Measurements from ENCODE around the gene VIM.

Gene VIM

DNA sequence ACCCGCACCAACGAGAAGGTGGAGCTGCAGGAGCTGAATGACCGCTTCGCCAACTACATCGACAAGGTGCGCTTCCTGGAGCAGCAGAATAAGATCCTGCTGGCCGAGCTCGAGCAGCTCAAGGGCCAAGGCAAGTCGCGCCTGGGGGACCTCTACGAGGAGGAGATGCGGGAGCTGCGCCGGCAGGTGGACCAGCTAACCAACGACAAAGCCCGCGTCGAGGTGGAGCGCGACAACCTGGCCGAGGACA is 1.6 kb downstream of the VIM start:
- H3K4me3 ChIP-seq (ENCODE audit: low read depth, low read length), result peak overlapping the region; percentile 97
- no peak for DNase-seq (ENCODE audit: low read depth)

DNA sequence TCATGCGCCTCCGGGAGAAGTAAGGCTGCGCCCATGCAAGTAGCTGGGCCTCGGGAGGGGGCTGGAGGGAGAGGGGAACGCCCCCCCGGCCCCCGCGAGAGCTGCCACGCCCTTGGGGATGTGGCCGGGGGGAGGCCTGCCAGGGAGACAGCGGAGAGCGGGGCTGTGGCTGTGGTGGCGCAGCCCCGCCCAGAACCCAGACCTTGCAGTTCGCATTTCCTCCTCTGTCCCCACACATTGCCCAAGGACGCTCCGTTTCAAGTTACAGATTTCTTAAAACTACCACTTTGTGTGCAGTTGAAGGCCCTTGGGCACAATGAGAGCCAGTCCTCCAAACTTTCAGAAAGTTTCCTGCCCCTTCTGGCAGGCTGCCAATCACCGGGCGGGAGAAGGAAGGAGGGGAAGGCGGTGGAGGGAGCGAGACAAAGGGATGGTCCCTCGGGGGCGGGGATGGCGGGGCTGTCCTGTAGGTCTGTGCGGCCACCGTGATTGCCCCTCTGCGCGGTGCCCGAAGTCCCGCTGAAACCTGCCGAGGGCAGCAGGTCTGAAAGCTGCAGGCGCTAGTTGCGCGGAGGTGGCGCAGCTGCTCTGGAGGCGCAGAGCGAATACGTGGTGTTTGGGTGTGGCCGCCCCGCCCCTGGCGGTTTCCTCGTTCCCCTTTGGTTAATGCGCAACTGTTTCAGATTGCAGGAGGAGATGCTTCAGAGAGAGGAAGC is 2.1 kb downstream of the VIM start:
- DNase-seq (ENCODE audit: low read depth), result no peak
- peak overlapping the region; percentile 97 for H3K4me3 ChIP-seq (ENCODE audit: low read depth, low read length)

DNA sequence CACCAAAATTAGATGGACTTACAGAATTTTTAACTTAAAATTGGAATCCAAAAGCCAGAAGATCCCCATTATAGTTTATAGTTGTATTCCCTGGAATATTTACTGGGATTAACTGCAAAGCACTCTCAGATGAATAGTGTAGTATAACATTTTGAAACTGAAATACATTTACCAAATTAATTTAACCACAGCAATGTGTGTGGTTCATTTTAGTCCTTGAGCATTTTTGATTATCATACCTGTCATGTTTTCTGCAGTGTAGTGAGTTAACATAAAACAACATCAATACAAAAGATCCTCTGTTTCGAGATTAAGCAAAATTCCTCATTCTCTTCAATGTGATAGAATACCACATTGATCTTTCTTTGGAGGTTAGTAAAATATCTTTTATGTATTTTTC is 3.7 kb downstream of the VIM start:
- H3K4me3 ChIP-seq (ENCODE audit: low read depth, low read length), result peak overlapping the region; percentile 97
- no peak for DNase-seq (ENCODE audit: low read depth)

DNA sequence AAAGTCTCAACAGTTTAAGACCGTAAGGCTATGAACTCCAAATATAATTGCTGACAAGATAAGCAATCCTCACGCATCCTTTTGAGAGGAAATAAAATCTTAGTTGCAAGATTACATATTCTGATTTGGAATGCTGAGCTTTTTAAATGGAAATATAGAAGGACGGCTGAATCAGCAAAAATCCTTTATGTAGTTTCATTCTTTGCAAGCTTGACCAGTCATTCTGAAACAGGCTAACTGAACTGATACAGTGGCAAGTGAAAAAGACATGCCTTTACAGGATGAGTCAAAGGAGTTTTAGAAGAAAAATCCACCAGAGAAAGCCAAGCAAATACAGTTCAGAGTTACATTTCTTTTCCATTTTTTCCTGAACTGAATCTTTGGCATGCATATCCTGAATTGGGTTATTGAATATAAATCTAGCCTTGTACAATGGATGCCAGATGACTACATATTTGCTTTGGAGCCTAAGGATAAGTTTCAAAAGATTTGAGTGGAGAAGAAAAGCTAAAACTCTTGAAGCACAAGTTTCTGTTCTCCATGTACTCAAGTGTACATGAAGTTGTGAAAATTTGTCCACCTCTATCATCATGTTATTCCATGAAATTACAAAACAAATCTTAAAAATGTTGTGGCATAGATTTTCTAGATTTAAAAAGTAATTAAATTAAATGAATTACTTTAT is 4.4 kb downstream of the VIM start:
- DNase-seq (ENCODE audit: low read depth), result no peak
- H3K4me3 ChIP-seq (ENCODE audit: low read depth, low read length), result peak overlapping the region; percentile 97

DNA sequence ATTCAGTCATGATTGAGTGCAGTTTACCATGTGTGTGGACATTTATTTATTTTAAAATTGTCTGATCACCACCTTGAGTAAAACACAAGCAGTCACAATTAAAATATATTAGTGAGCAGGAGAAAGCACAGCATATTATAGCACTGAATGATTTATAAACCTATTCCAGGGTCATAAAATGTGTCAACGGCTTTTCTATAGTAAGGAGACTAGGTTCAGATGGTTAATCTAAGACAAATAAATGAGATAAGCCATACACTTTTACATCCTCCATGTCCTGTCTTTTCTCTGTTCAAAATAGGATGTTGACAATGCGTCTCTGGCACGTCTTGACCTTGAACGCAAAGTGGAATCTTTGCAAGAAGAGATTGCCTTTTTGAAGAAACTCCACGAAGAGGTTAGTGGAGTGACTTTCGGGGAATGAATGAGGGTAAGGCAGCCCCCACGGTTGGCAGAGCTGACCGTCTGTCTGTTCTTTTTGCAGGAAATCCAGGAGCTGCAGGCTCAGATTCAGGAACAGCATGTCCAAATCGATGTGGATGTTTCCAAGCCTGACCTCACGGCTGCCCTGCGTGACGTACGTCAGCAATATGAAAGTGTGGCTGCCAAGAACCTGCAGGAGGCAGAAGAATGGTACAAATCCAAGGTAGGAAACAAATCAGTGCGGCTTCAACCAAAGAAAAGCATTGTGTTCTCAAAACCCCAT is 5.4 kb downstream of the VIM start:
- peak overlapping the region; percentile 97 for H3K4me3 ChIP-seq (ENCODE audit: low read depth, low read length)

DNA sequence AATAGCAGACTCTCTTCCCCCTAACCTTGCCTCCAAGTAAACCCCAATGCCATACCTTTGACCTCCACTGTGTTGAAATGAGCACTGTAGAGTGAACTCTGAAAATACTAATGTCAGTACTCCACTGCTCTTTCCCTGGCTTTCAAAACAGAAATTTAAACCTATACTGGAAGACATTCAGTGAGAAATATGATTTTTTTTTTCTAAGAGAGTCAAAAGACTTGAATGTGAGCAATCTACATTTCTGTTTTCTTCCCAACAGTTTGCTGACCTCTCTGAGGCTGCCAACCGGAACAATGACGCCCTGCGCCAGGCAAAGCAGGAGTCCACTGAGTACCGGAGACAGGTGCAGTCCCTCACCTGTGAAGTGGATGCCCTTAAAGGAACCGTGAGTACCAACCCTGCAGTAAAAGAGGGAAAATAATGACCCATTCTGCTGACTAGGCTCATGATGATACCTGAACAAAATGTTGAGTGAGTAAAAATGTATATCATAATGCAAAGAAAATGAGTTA is 6.4 kb downstream of the VIM start:
- peak overlapping the region; percentile 97 for H3K4me3 ChIP-seq (ENCODE audit: low read depth, low read length)
- no peak for DNase-seq (ENCODE audit: low read depth)

More for the DNA sequence above, 5.4 kb downstream of the VIM start:
- no peak for DNase-seq (ENCODE audit: low read depth)

DNA sequence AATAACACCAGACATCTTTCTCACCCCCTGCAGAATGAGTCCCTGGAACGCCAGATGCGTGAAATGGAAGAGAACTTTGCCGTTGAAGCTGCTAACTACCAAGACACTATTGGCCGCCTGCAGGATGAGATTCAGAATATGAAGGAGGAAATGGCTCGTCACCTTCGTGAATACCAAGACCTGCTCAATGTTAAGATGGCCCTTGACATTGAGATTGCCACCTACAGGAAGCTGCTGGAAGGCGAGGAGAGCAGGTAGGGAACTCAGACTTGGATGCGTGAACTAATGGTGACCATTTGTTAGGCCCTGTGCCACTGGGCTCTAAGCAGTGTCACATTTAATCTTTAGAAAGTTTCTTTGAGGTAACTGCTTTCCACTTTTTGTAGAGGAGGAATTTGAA is 7.1 kb downstream of the VIM start:
- H3K4me3 ChIP-seq (ENCODE audit: low read depth, low read length), result peak overlapping the region; percentile 97
- no peak for DNase-seq (ENCODE audit: low read depth)

DNA sequence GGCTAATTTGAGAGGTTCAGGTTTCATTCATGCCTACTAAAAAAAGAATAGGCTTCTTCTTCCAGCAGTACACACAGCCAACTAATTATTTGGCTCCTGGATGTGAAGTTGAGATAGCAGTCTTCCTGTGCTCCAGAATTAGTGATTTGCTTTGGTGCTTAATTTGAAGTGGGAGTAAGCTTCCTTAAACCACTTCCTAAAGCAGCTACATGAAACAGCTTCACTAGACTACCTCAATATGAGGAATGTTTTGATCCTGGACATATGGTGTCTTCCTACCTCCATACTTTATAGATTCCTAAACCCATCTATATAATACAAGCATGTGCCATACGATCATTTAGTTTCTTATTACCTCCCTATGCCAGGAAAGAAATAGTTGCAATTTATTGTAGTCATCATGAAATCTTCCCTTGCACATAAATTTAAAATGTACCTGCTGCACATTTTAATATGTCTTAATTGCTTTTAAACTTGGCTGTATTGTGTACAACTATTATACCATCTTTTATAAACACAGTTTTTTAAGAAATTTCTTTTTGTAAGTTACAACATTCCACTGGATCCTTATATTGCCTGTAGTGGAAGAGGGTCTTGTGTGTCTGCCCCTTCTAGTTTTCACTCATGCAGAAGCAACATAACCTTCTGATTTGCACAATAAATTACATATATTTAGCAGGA is 8.6 kb downstream of the VIM start:
- no peak overlapping the region for H3K4me3 ChIP-seq (ENCODE audit: low read depth, low read length)
- DNase-seq (ENCODE audit: low read depth), result no peak

DNA sequence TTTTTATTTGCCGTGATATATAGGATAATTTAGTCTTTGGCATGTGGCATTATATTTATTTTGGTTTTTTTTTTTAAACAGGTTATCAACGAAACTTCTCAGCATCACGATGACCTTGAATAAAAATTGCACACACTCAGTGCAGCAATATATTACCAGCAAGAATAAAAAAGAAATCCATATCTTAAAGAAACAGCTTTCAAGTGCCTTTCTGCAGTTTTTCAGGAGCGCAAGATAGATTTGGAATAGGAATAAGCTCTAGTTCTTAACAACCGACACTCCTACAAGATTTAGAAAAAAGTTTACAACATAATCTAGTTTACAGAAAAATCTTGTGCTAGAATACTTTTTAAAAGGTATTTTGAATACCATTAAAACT is 9.1 kb downstream of the VIM start:
- H3K4me3 ChIP-seq (ENCODE audit: low read depth, low read length), result no peak overlapping the region
- no peak for DNase-seq (ENCODE audit: low read depth)

DNA sequence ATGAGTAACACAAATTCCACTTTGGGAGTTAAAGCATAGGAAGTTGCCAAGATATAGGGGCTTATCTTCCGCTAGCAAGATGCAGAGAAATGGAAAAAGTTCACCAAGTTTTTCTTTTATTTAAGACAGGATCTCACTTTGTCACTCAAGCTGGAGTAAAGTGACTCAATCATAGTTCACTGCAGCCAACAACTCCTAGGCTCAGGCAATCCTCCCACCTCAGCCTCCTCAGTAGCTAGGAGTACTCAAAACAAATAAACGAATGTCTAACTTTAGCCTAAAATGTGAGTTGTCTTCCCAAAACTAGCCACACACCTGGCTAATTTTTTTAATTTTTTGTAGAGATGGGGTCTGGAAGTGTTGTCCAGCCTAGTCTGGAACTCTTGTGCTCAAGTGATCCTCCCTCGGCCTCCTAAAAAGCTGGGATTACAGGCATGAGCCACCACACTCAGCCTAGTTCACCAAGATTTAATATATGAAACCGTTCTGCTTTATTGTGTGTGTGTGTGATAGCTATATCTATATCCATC is 9.9 kb downstream of the VIM start:
- no peak for DNase-seq (ENCODE audit: low read depth)
- no peak overlapping the region for H3K4me3 ChIP-seq (ENCODE audit: low read depth, low read length)

DNA sequence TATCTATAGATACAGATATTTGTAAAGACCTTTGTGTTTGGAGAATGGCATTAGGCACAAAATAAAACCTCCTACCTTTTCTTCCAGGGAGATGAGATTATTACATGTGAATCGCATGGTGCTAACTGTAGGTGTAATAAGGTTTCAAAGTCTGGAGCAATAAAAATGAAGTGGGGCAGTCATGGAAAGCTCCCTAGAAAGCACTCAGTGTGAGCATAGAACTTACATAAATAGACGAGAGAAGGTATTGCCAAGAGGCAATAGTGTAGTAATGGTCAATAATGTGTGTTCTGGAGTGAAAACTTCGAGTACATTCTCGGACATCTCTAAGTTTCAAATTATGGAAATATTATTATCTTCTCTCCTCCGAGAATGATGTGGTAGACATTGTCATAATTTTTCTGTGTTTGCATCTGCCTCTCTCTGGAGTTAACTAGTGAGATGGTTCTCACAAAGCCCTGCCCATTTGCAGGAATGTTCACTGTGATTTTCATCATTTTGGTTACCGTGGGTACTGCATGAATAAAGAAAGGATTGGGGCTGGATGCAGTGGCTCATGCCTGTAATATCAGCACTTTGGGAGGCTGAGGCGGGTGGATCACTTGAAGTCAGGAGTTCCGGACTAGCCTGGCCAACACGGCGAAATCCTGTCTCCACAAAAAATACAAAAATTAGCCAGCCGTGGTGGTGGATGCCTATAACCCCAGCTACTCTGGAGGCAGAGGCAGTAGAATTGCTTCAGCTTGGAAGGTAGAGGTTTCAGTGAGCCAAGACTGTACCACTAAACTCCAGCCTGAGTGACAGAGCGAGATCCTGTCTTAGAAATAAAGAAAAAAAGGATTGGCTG is 10.6 kb downstream of the VIM start:
- H3K4me3 ChIP-seq (ENCODE audit: low read depth, low read length), result no peak overlapping the region
- DNase-seq (ENCODE audit: low read depth), result peak; percentile 45

DNA sequence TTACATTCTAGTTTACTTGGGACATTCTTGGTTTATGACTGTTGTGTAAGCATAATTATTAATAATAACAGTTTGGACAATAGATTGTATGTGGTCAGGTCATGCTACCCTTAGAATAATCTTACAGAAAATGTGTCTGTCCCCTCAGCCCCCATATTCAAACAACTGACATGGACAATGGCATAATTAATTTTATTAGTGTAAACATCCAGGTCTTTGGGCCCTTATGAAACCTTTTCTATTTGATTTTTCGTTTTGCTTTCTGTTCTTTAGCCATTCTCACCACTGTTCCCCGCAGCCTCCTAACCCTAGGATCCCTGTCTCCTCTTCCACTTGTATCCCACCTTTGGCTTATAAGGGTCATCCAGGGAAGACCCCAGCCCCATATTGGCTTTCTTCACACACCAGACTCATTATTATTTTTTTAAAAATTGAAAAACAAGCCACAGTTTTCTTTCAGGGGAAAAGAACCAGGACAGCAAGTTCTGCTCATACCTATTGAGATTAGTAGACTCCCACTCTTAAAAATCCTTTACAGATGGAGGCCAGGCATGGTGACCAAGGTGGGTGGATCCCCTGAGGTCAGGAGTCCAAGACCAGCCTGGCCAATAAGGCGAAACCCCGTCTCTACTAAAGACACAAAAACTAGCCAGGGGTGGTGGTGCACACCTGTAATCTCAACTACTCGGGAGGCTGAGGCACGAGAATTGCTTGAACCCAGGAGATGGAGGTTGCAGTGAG is 11.5 kb downstream of the VIM start:
- DNase-seq (ENCODE audit: low read depth), result no peak
- no peak overlapping the region for H3K4me3 ChIP-seq (ENCODE audit: low read depth, low read length)

DNA sequence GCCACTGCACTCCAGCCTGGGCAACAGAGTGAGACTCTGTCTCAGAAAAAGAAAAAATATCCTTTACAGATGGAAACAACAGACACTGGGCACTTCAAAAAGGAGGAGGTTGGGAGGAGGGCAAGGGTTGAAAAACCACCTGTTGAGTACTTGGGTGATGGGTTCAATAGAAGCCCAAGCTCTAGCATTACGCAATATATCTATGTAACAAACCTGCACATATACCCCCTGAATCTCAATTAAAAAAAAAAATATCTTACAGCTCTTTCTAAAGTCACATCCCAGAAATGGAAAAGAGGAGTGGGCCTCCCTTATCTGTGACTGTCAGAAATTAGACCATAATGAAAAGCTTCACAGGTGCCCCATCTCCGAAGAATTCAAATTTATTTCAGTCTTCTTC is 12.1 kb downstream of the VIM start:
- DNase-seq (ENCODE audit: low read depth), result no peak
- H3K4me3 ChIP-seq (ENCODE audit: low read depth, low read length), result no peak overlapping the region

DNA sequence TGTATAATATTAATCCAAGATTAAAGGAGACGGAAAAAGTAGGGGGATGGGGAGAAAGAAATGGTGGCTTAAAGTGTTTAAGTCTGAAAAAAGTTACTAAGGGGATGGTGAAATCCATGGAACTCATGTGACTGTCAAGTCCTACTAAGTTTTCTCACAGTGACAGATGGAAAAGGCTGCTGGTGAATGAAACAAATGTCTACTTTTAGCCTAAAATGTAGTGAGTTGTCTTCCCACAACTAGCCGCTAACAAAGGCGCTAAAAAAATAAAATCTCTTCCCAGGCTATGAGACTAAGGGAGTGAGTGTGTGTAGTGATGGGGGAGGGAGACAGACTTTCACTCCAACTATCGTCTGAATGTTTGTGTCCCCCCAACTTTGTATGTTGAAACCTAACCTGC is 12.6 kb downstream of the VIM start:
- no peak for DNase-seq (ENCODE audit: low read depth)
- no peak overlapping the region for H3K4me3 ChIP-seq (ENCODE audit: low read depth, low read length)

DNA sequence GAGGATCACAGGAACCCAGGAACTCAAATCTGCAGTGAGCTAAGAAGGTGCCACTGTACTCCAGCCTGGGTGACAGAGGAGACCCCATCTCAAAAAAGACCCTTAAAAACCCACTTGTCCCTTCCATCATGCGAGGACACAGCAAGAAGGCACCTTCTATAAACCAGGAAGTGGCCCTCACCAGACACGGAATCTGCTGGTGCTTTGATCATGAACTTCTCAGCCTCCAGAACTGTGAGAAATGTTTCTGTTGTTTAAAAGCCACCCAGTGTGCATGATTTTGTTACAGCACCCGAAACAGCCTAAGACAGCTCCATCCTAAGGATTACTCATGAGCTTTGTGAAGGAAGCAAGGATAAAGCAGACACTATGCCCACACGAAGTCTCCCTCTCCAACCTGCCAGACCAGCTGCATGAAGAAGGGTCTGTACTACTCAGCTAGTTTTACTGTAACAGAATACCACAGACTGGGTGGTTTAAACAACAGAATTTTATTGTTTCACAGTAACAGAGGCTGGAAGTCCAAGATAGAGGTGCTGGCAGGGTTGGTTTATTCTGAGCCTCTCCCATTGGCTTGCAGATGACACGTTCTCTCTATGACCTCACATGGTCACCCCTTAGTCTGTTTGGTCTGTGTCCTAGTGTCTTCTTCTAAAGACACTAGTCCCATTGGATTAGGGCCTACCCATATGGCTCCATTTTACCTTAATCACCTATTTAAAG is 13.7 kb downstream of the VIM start:
- no peak for DNase-seq (ENCODE audit: low read depth)
- no peak overlapping the region for H3K4me3 ChIP-seq (ENCODE audit: low read depth, low read length)

DNA sequence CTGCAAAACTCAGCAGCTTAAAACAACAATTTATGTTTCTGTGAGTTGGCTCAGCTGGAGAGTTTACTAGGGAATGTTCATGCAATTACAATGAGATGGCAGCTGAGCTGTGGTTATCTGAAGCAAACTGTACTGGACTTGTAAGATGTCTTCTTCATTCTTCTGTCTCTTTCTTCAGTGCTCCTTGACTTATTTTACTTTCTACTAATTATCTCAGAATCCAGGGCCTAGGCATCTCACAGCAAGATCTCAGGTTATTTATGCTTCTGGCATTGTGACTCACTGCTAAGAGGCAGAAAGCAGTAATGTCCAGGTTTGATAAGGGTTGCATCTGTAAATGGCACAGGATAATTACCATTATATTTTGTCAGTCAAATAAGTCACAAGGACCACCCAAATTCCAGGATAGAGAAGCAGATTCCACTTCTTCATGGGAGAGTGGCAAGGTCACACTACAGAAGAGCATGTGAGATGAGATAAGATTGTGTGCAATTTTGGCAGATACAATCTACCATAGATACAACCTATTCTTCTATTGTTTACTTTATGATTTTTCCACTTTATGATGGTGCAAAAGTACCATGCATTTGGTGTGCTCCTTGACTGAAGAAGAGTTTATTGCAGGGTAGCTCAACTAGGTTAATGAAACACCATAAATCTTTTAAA is 16.8 kb downstream of the VIM start:
- no peak for DNase-seq (ENCODE audit: low read depth)
- no peak overlapping the region for H3K4me3 ChIP-seq (ENCODE audit: low read depth, low read length)

DNA sequence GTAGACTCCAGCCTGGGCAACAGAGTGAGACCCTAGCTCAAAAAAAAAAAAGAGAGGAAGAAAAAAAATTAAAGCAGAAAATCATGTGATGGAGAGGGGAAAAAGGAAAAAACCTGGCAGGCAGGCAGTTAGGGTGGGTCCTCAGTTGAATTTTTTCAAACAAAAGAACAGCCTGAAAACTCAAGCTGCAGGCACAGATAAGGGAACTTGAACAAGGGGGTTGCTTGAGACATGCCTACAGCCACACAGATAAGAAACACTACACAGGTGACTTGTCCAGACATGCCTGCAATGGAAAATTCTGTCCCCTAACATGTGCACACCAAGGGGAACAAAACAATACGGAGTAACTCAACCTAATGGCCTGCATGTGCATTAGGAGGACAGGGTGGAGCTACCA is 19.2 kb downstream of the VIM start:
- no peak overlapping the region for H3K4me3 ChIP-seq (ENCODE audit: low read depth, low read length)
- no peak for DNase-seq (ENCODE audit: low read depth)

Data from skeletal muscle cell (primary cell).